ENCODE measurements around the gene SCYL2. TPM values are rescaled to one million over a fixed set of nuclear protein-coding genes. Genes with fewer than 3 reads are reported as not detected.

SCYL2 gene
- total and polyA plus RNA-seq, 2 experiments from 2014 or later: 15.0 to 57.5 TPM

- no peak overlapping the region for H3K4me2 ChIP-seq
- Mint-ChIP-seq H3K4me1 (no peaks in the 10 kb centered on the region), H3K36me3 (ENCODE audit: low read depth) (peaks cover 89% of the 10 kb centered on the region), H3K27ac (no peak overlapping the region), H3K9me3 (peaks cover 35% of the 10 kb centered on the region), H3K4me3 (no peak overlapping the region), H3K27me3 (ENCODE audit: insufficient read depth, low read depth, poor library complexity) (peaks cover 4% of the 10 kb centered on the region)
- ATAC-seq: no peak
- no peak overlapping the region for H3K27ac ChIP-seq (ENCODE audit: low read depth)
- no peaks in the 10 kb centered on the region for H3F3A ChIP-seq (replicated peaks; ENCODE audit: low read depth)
- H3K36me3 ChIP-seq (ENCODE audit: insufficient read depth): peaks cover 21% of the 10 kb centered on the region
- no peaks in the 10 kb centered on the region for H4K20me1 ChIP-seq (replicated peaks; ENCODE audit: insufficient read depth)
- no peaks in the 10 kb centered on the region for H3K4me1 ChIP-seq (ENCODE audit: insufficient read depth)
- H3K79me2 ChIP-seq (replicated peaks; ENCODE audit: insufficient read depth): peaks cover 18% of the 10 kb centered on the region
- H2AFZ ChIP-seq: no peak overlapping the region
- no peak for DNase-seq (ENCODE audit: low spot score)
- H3K27me3 ChIP-seq (ENCODE audit: insufficient read depth): no peaks in the 10 kb centered on the region
- H3K9me2 ChIP-seq (ENCODE audit: insufficient read depth): peaks cover 14% of the 10 kb centered on the region; the same call in 1 of the 2 replicates
- TF ChIP-seq ETS1 (IDR thresholded peaks at IDR 0.05): no peak
- no peak for TF ChIP-seq CTCF (conservative IDR thresholded peaks at IDR 0.05; ENCODE audit: low read depth in 2 of 2)
- TF ChIP-seq STAT1 (IDR thresholded peaks at IDR 0.05; ENCODE audit: unreplicated experiment): no peak
- no peak for TF ChIP-seq EZH2 (IDR thresholded peaks at IDR 0.05; ENCODE audit: low read depth, unreplicated experiment)
- no peak for TF ChIP-seq JUNB (IDR thresholded peaks at IDR 0.05; ENCODE audit: unreplicated experiment)
- TF ChIP-seq REST (IDR thresholded peaks at IDR 0.05; ENCODE audit: unreplicated experiment): no peak
- TF ChIP-seq EZH2phosphoT487 (IDR thresholded peaks at IDR 0.05; ENCODE audit: unreplicated experiment): no peak
- no peak for TF ChIP-seq POLR2AphosphoS5 (IDR thresholded peaks at IDR 0.05; ENCODE audit: low read depth)
- no peak for TF ChIP-seq CREB1 (CRISPR knock-in tag; IDR thresholded peaks at IDR 0.05; ENCODE audit: low read depth)
- TF ChIP-seq NANOG (IDR thresholded peaks at IDR 0.05; ENCODE audit: borderline replicate concordance): no peak
- no peak for TF ChIP-seq ZNF462 (CRISPR knock-in tag; IDR thresholded peaks at IDR 0.05)
- TF ChIP-seq ZNF331 (CRISPR knock-in tag; IDR thresholded peaks at IDR 0.05; ENCODE audit: low read depth): no peak
- no peak for TF ChIP-seq ZNF114 (CRISPR knock-in tag; IDR thresholded peaks at IDR 0.05)
- H3K4me3 ChIP-seq: no peak overlapping the region
Observed at GRCh38 chr12:100302081-100302480, 35.1 kb downstream of the SCYL2 start.

All from GM23338 (cell line).